HG03159 (cell line): ENCODE data around the gene CALM3.
"Not testable (repeated sequence)": the region's sequence is repeated elsewhere in the genome, so short reads cannot be mapped to it uniquely, and the experiment has no call there.

Experiments
- ATAC-seq: cut with Tn5 transposase; IDR thresholded peaks from one replicate; pipeline ENCODE4 v1.9.1; 2021; ENCODE audit warnings: mild to moderate bottlenecking, moderate library complexity; ENCODE audit not compliant: unreplicated experiment

The CALM3 gene

GRCh38 chr19:46614114-46614722 lies 13.1 kb downstream of the CALM3 start:
- ATAC-seq = no peak

GRCh38 chr19:46615966-46616365 lies 14.8 kb downstream of the CALM3 start:
- ATAC-seq = no peak

GRCh38 chr19:46616631-46617322 lies 15.6 kb downstream of the CALM3 start:
- no peak for ATAC-seq

GRCh38 chr19:46617601-46618000 lies 16.5 kb downstream of the CALM3 start:
- no peak for ATAC-seq

- peak; percentile 37 for ATAC-seq
Measured at GRCh38 chr19:46618670-46619231, 17.6 kb downstream of the CALM3 start.

- no peak for ATAC-seq
Measured at GRCh38 chr19:46620267-46620666, 19.1 kb downstream of the CALM3 start.

GRCh38 chr19:46620716-46621115 lies 19.6 kb downstream of the CALM3 start:
- ATAC-seq = no peak

- no peak for ATAC-seq
Measured at GRCh38 chr19:46621191-46622117, 20.3 kb downstream of the CALM3 start.

- ATAC-seq = no peak
Measured at GRCh38 chr19:46622118-46622446, 21.0 kb downstream of the CALM3 start.

- ATAC-seq = no peak
Measured at GRCh38 chr19:46623915-46624502, 22.9 kb downstream of the CALM3 start.

GRCh38 chr19:46624958-46625661 lies 24.0 kb downstream of the CALM3 start, which contains the start of gene PTGIR:
Gene PTGIR, minus strand, starts transcription at chr19:46625089. Its CDS starts 864 bp downstream, at chr19:46624225.
- no peak for ATAC-seq

- ATAC-seq = no peak
Measured at GRCh38 chr19:46625731-46626130, 24.6 kb downstream of the CALM3 start.

- ATAC-seq = no peak
Measured at GRCh38 chr19:46626446-46626845, 25.3 kb downstream of the CALM3 start.

GRCh38 chr19:46628970-46629369 lies 27.8 kb downstream of the CALM3 start:
- not testable (repeated sequence) for ATAC-seq

- no peak for ATAC-seq
Measured at GRCh38 chr19:46629546-46630025, 28.5 kb downstream of the CALM3 start.

GRCh38 chr19:46630586-46631205 lies 29.6 kb downstream of the CALM3 start:
- no peak for ATAC-seq

- no peak for ATAC-seq
Measured at GRCh38 chr19:46631481-46631880, 30.4 kb downstream of the CALM3 start.

- no peak for ATAC-seq
Measured at GRCh38 chr19:46633130-46633529, 32.0 kb downstream of the CALM3 start.

GRCh38 chr19:46634045-46634655 lies 33.0 kb downstream of the CALM3 start:
- peak; percentile 56 for ATAC-seq
